Testis (tissue), 2 donors: ENCODE results near the gene TBC1D5.

ENCODE experiments used
- POLR2A ChIP-seq: fragments of 450-650 bp; IDR thresholded peaks from one replicate; pipeline ENCODE4 v1.6.1; 2017; ENCODE audit warnings: antibody characterized with exemption, mild to moderate bottlenecking, moderate library complexity
- TF ChIP-seq, protein P1 (sequence below), 3 experiments: fragments of 450-650 bp in 2 of 3; fragments of 200-600 bp in 1 of 3; sonication (generic) in 1 of 3; IDR thresholded peaks; one replicate each; pipeline ENCODE4 v1.5.1; 2016 to 2019; ENCODE audit warnings: antibody characterized with exemption in 3 of 3, mild to moderate bottlenecking in 2 of 3, moderate library complexity in 1 of 3

DNA sequence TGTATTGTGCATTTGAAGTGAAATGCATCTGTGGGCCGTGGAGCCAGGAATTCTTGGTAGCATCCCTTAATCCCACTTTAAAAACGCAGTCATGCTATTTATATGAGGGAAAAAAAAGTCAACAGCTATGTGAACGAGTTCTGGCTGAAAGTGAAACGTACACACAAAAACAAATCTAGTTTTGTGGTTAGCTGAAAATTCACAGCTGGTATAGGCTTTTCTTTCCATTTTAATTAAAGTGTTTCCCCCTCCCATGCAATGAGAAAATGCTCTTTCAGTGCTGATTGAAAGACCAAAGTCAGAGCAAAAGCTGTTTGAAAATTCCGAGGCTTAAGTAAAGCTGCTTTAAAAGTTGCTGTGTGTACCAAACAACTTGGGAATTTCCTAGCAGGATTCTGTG is 560.3 kb downstream of the TBC1D5 start:
- TF ChIP-seq, protein P1, sequence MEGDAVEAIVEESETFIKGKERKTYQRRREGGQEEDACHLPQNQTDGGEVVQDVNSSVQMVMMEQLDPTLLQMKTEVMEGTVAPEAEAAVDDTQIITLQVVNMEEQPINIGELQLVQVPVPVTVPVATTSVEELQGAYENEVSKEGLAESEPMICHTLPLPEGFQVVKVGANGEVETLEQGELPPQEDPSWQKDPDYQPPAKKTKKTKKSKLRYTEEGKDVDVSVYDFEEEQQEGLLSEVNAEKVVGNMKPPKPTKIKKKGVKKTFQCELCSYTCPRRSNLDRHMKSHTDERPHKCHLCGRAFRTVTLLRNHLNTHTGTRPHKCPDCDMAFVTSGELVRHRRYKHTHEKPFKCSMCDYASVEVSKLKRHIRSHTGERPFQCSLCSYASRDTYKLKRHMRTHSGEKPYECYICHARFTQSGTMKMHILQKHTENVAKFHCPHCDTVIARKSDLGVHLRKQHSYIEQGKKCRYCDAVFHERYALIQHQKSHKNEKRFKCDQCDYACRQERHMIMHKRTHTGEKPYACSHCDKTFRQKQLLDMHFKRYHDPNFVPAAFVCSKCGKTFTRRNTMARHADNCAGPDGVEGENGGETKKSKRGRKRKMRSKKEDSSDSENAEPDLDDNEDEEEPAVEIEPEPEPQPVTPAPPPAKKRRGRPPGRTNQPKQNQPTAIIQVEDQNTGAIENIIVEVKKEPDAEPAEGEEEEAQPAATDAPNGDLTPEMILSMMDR (IDR thresholded peaks at IDR 0.05) = no peak
- no peak for TF ChIP-seq POLR2A
